HG03159 (cell line): ENCODE results near the gene OLA1.
A peak's percentile ranks its signal among the peaks of the same experiment; 100 is the strongest.
"Not testable (repeated sequence)": the region's sequence is repeated elsewhere in the genome, so short reads cannot be mapped to it uniquely, and the experiment has no call there.

Experiments used
- ATAC-seq: cut with Tn5 transposase; IDR thresholded peaks from one replicate; pipeline ENCODE4 v1.9.1; 2021; ENCODE audit warnings: mild to moderate bottlenecking, moderate library complexity; ENCODE audit not compliant: unreplicated experiment

OLA1 gene

GRCh38 chr2:174248187-174248997 is at the start of gene OLA1:
Gene OLA1, minus strand, starts transcription at chr2:174248532. Its CDS starts 1,717 bp downstream, at chr2:174246815.
- ATAC-seq, result peak; percentile 95

GRCh38 chr2:174292908-174293307 is 44.6 kb upstream of the OLA1 start:
- no peak for ATAC-seq

DNA sequence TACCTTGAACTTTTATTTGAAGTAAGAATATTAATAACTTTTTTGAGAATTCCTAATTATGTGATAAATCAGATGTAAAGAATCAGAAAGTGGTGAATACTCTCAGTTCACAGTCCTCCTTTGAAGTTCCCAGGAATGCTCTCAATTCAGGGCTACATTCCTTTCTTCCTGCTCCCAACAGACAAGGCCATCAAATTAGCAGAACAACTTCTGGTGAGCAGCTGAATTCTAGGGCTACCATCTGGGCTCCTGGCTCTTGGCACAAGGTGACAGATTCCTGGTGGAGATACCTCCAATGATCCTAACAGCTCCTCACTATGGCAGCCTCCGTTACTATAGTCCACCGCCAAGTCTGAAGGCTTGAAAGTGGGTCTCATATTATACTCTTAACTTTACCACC is 37.8 kb upstream of the OLA1 start:
- ATAC-seq, result no peak

GRCh38 chr2:174282441-174282840 is 34.1 kb upstream of the OLA1 start:
- no peak for ATAC-seq

- ATAC-seq, result no peak
Measured at GRCh38 chr2:174281736-174282135, 33.4 kb upstream of the OLA1 start.

GRCh38 chr2:174280596-174280995 is 32.3 kb upstream of the OLA1 start:
- ATAC-seq, result no peak

- ATAC-seq, result not testable (repeated sequence)
Measured at GRCh38 chr2:174270263-174270662, 21.9 kb upstream of the OLA1 start.

DNA sequence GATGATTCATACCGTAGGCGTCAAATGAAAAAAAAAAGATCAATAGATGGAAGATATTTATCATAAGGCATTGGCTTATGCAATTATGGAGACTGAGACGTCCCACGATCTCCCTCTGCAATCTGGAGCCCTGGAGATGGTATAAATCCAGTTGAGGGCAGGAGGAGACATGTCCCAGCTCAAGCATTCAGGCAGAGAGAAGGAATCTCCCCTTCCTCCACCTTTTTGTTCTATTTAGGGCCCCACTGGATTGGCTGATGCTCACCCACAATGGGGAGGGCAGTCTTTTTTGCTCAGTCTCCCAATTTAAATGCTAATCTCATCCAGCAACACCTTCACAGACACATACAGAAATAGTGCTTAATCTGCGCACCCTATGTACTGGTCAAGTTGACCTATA is 18.0 kb upstream of the OLA1 start:
- ATAC-seq, result no peak

- ATAC-seq, result no peak
Measured at GRCh38 chr2:174263997-174264396, 15.7 kb upstream of the OLA1 start.

- no peak for ATAC-seq
Measured at GRCh38 chr2:174259981-174260380, 11.6 kb upstream of the OLA1 start.

DNA sequence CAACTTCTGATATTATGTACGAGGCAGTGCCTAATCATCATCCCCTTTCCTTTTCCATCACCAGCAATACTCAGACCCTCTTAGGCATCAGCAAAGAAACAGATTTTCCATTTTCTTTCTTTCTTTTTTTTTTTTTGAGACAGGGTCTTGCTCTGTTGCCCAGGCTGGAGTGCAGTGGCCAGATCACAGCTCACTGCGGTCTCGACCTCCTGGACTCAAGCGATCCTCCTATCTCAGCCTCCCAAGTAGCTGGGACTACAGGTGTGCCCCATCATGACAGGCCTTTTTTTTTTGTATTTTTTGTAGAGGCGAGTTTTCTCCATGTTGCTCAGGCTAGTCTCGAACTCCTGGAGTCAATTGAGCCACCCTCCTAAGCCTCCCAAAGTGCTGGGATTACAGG is 5.9 kb upstream of the OLA1 start:
- no peak for ATAC-seq

DNA sequence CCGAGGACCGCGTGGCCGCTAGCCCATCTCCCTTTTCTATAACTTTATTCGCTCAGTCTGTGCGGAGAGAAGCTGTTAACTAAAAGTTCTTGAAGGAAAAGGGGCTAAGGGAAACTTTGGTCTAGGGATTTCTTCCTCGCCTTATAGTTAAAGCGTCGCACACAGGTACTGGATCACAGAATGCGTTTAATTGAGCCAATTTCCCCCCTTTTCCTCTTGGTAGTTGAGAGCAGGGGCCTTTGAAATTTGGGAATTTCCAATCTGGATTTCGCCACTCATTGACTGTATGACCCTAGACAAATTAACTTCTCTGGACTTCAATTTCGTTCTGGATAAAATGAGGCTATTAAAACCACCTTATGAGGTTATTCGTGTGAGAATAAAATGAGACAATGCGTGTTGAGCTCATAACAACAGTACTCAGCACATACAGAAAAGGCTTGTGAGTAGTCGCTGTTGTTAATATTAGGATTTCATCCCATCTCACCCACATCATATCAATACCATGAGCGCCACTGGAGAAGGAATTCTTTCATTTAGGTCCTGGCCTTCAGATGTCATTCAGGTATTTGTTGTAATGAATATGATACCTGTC is 763 bp upstream of the OLA1 start:
- ATAC-seq, result no peak

DNA sequence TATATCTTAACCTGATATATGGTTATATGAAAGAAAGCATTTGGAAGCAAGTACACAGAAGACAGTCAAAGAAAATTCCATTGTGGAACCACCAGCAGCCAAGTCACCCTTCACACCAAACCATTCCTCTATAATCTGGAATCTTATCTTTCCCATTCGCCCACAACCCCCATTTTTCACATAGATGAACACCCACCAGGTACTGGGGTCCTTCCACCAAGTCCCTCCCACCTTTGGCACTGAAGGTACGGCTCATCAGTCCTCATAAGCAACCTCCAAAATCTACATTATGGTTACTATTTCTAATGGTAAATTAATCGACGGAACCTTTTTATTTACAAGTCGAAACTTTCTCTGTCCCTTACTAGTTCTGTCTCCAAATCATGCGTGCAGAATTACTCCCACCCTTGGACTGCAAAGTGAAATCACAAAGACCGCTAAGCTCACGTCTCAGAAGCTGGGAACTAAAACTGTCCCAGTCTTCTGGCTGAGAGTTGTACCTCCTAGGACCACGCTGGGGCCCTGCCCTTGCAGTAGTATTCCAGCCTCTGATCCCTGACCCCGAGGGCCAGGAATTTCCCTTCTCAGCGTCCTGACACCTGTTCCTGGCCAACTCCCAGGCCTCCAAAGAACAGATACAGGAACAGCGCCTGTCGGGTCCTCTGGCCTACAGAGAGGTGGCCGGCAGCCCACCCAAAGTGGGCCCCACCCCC is 702 bp downstream of the OLA1 start:
- peak; percentile 12 for ATAC-seq

DNA sequence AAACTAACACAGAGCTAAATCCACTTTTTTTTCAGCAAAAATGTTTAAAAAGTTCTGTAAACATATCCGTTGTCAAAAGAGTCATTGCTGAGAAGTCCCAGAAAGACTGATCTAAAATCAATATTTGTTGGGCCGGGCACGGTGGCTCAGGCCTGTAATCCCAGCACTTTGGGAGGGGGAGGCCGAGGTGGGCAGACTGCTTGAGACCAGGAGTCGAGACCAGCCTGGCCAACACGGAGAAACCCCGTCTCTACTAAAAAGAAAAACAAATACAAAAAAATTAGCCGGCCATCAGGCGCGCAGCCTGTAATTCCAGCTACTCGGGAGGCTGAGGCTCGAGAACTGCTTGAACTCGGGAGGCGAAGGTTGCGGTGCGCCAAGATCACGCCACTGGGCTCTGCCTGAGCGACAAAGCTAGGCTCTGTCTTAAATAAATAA is 1.4 kb downstream of the OLA1 start:
- ATAC-seq, result no peak

GRCh38 chr2:174245628-174246027 is 2.7 kb downstream of the OLA1 start:
- not testable (repeated sequence) for ATAC-seq

GRCh38 chr2:174245065-174245464 is 3.3 kb downstream of the OLA1 start:
- ATAC-seq, result no peak

DNA sequence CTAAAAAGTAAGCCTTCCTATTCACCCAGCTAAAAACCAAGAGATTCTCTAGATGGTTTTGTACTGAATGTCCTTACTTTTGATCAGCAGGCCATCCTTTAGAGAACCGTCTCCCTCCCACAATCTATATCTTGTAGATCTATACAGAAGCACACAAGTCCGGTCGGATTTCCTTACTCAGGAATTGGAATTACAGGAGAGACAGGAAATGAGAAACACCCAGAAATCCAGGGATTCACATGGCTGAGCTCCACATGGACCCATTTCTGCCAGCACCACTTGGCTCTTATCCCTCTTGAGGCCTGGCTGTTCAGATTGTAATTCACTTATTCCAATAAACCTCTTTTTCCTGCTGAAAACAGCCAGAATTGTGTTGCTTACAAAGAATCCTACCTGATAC is 4.5 kb downstream of the OLA1 start:
- no peak for ATAC-seq

- no peak for ATAC-seq
Measured at GRCh38 chr2:174240097-174240496, 8.2 kb downstream of the OLA1 start.

- no peak for ATAC-seq
Measured at GRCh38 chr2:174236429-174236828, 11.9 kb downstream of the OLA1 start.

- no peak for ATAC-seq
Measured at GRCh38 chr2:174235680-174236079, 12.7 kb downstream of the OLA1 start.

DNA sequence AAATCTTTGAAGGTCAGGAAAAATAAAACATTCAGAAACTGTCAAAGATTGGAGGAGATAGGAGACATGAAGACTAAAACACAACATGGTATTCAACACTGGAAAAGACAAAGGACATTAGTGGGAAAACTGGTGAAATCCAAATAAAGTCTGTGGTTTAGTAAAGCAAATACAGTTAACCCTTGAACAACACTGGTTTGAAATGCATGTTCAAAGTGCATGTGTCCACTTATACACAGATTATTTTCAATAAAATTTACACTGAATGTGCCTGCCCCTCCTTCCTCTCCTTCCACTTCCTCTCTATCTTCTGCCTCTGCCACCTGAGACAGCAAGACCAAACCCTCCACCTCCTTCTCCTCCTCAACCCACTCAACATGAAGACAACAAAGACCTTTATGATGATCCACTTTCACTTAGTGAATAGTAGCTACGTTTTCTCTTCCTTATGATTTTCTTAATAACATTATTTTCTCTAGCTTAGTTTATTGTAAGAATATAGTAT is 14.5 kb downstream of the OLA1 start:
- no peak for ATAC-seq

DNA sequence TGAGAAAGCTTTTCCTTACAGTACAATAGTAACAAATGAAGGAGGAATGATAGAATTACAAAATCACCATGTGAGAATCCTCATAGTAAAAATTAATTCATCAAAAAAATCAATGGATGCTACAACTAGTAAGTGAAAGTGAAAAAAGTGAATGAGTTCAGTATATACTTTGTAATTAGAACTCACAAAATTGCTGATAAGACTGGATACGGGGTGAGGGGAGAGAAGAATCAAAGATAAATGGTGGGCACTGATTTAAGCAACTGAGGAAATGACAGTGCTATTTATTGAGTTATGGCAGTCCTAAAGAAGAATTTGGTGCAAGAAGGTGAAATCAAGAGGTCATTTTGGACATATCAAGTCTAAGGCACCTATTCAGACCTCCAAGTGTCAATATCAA is 20.6 kb downstream of the OLA1 start:
- no peak for ATAC-seq
